K562 (cell line): ENCODE data around the gene KRT35. TPM values are rescaled to one million over a fixed set of nuclear protein-coding genes. Genes with fewer than 3 reads are reported as not detected.

Experiments
- BCOR ChIP-seq: fragments of 450-650 bp; IDR thresholded peaks from 2 replicates; pipeline ENCODE4 v1.6.1; 2016
- MCM2 ChIP-seq: fragments of 450-650 bp; IDR thresholded peaks from 2 replicates; pipeline ENCODE4 v1.6.1; 2017; ENCODE audit warnings: low read depth, mild to moderate bottlenecking
- MYC ChIP-seq, 2 experiments: fragments of 250-450 bp in 1 of 2; sonication (Bioruptor Pico) in 1 of 2; IDR thresholded peaks; 2 replicates each; pipeline versions ENCODE4 v1.5.1 to v1.6.1; 2012 to 2021; ENCODE audit warnings: low read depth in 2 of 2, borderline replicate concordance in 1 of 2, improper control_type of control experiment in 1 of 2, low read length in 1 of 2, mild to moderate bottlenecking in 1 of 2, moderate library complexity in 1 of 2
- NCOR1 ChIP-seq: fragments of 450-650 bp; IDR thresholded peaks from 2 replicates; pipeline ENCODE4 v1.6.1; 2016; ENCODE audit warnings: mild to moderate bottlenecking, moderate library complexity
- NFIC ChIP-seq: fragments of 450-650 bp; IDR thresholded peaks from 2 replicates; pipeline ENCODE4 v1.6.1; 2017; ENCODE audit warnings: mild to moderate bottlenecking, inconsistent platforms
- PYGO2 ChIP-seq: fragments of 450-650 bp; IDR thresholded peaks from 2 replicates; pipeline ENCODE4 v1.6.1; 2016; ENCODE audit warnings: mild to moderate bottlenecking, missing genetic modification characterization, moderate library complexity, missing compliant biosample characterization
- RBM25 ChIP-seq: fragments of 200-400 bp; formaldehyde crosslinking; IDR thresholded peaks from 2 replicates; pipeline ENCODE4 v1.6.1; 2018; ENCODE audit warnings: low read length, low read depth, moderate library complexity; ENCODE audit not compliant: severe bottlenecking
- SMARCA4 ChIP-seq: fragments of 450-650 bp; IDR thresholded peaks from 2 replicates; pipeline ENCODE4 v1.6.1; 2016
- SRSF9 ChIP-seq: fragments of 200-400 bp; formaldehyde crosslinking; IDR thresholded peaks from 2 replicates; pipeline ENCODE4 v1.6.1; 2017; ENCODE audit warnings: low read depth, low read length, borderline replicate concordance
- SUPT5H ChIP-seq: fragments of 450-650 bp; IDR thresholded peaks from 2 replicates; pipeline ENCODE4 v1.6.1; 2016
- TBP ChIP-seq: optimal IDR thresholded peaks from 2 replicates; pipeline ENCODE3; 2011; ENCODE audit warnings: low read depth, low read length, improper control_type of control experiment
- ZZZ3 ChIP-seq: fragments of 450-650 bp; IDR thresholded peaks from 2 replicates; pipeline ENCODE4 v1.6.1; 2016; ENCODE audit warnings: antibody characterized with exemption, mild to moderate bottlenecking, moderate library complexity
- polyA plus RNA-seq, 8 experiments: library from polyadenylated mRNA; depleted of rRNA in 4 of 8; stranded (reverse) in 5 of 8; unstranded in 3 of 8; fragments of >200 nt; fragmentation: Nextera tagmentation in 2 of 8; fragmentation: Illumina TruSeq in 1 of 8; extraction: Ambion mirVana in 2 of 8; extraction: Trizol in 1 of 8; gene quantifications; 2 replicates each; pipeline versions ENCODE4 v1.2.1 to v1.2.3, GENCODE V29; 2011 to 2014; ENCODE audit warnings: inconsistent platforms in 1 of 8, missing spikeins in 1 of 8
- total RNA-seq, 7 experiments: library from RNA; depleted of rRNA in 6 of 7; stranded (reverse); fragments of >200 nt in 6 of 7; fragmentation: Illumina TruSeq in 2 of 7; extraction: Trizol in 2 of 7; gene quantifications; 2 replicates each; pipeline versions ENCODE4 v1.2.1 to v1.2.3, GENCODE V29; 2011 to 2021; ENCODE audit warnings: low replicate concordance in 1 of 7
- TF ChIP-seq, protein P1 (sequence below), 3 experiments: fragments of 200-800 bp in 1 of 3; fragments of 250-450 bp in 1 of 3; fragments of 450-650 bp in 1 of 3; sonication (Bioruptor Pico) in 1 of 3; sonication (Bioruptor generic) in 1 of 3; formaldehyde crosslinking in 1 of 3; IDR thresholded peaks; 2 replicates each; pipeline versions ENCODE4 v1.6.1 to v1.8.0; 2016 to 2022; ENCODE audit warnings: mild to moderate bottlenecking in 2 of 3, missing genetic modification characterization in 2 of 3, missing compliant biosample characterization in 1 of 3, moderate library complexity in 1 of 3
- TF ChIP-seq, protein P2 (sequence below): fragments of 200-800 bp; sonication (Bioruptor generic); IDR thresholded peaks from 2 replicates; pipeline ENCODE4 v1.6.1; 2016; ENCODE audit warnings: missing genetic modification characterization, missing compliant biosample characterization

Gene KRT35
- total and polyA plus RNA-seq, 9 of the 15 experiments (the other 6 are each of a cell fraction or from before 2014, with no cell fraction given): not detected

DNA sequence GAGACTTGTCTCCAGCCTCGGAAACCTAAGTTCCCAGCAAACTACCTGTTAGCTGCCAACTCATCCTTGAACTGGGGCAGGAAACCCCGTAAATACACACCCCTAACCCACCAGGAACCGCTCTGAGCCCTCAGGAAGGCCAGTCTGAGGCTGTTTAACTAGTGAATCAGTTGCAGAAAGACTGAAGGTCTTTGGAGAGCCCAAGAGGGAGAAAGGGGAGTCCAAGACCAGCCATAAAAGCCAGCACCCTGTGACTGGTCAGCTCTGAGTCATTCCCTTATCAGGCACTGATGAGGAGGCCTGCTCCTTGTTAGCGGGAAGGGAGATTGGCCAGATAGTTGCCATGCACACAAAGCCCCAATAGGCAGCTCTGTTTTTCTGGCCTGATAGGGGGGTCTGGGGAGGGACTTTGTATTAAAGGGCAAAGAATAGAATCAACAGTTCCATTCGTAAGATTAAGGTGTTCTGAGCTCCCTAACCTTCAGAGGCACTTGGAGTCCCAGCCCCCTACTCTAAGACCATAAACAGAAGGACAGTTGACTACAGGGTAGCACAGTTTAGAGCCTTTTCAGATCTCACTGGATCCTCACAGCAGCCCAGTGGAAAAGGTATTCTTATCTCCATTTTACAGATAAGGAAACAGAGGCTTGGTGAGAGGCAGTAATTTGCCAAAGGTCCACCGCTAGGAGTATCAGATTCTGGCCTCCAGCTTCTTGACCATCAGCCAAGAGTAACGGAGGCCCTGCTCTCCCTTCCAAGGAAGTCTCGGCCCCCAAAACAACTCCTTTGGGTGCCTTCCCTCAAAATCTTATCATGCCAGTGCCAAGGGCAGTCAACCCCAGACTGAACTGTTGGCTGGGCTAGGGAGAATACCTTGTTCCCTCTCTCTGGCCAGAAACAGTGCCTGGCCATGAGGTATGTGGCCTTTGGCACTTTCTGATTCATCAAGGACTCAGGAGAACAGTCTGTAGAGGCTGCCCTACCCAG is 49.4 kb upstream of the KRT35 start (continued):
- TF ChIP-seq, protein P1, sequence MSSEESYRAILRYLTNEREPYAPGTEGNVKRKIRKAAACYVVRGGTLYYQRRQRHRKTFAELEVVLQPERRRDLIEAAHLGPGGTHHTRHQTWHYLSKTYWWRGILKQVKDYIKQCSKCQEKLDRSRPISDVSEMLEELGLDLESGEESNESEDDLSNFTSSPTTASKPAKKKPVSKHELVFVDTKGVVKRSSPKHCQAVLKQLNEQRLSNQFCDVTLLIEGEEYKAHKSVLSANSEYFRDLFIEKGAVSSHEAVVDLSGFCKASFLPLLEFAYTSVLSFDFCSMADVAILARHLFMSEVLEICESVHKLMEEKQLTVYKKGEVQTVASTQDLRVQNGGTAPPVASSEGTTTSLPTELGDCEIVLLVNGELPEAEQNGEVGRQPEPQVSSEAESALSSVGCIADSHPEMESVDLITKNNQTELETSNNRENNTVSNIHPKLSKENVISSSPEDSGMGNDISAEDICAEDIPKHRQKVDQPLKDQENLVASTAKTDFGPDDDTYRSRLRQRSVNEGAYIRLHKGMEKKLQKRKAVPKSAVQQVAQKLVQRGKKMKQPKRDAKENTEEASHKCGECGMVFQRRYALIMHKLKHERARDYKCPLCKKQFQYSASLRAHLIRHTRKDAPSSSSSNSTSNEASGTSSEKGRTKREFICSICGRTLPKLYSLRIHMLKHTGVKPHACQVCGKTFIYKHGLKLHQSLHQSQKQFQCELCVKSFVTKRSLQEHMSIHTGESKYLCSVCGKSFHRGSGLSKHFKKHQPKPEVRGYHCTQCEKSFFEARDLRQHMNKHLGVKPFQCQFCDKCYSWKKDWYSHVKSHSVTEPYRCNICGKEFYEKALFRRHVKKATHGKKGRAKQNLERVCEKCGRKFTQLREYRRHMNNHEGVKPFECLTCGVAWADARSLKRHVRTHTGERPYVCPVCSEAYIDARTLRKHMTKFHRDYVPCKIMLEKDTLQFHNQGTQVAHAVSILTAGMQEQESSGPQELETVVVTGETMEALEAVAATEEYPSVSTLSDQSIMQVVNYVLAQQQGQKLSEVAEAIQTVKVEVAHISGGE (CRISPR knock-in tag; IDR thresholded peaks at IDR 0.05): no peak
- TF ChIP-seq SMARCA4: peak; percentile 99
- TF ChIP-seq, protein P2, sequence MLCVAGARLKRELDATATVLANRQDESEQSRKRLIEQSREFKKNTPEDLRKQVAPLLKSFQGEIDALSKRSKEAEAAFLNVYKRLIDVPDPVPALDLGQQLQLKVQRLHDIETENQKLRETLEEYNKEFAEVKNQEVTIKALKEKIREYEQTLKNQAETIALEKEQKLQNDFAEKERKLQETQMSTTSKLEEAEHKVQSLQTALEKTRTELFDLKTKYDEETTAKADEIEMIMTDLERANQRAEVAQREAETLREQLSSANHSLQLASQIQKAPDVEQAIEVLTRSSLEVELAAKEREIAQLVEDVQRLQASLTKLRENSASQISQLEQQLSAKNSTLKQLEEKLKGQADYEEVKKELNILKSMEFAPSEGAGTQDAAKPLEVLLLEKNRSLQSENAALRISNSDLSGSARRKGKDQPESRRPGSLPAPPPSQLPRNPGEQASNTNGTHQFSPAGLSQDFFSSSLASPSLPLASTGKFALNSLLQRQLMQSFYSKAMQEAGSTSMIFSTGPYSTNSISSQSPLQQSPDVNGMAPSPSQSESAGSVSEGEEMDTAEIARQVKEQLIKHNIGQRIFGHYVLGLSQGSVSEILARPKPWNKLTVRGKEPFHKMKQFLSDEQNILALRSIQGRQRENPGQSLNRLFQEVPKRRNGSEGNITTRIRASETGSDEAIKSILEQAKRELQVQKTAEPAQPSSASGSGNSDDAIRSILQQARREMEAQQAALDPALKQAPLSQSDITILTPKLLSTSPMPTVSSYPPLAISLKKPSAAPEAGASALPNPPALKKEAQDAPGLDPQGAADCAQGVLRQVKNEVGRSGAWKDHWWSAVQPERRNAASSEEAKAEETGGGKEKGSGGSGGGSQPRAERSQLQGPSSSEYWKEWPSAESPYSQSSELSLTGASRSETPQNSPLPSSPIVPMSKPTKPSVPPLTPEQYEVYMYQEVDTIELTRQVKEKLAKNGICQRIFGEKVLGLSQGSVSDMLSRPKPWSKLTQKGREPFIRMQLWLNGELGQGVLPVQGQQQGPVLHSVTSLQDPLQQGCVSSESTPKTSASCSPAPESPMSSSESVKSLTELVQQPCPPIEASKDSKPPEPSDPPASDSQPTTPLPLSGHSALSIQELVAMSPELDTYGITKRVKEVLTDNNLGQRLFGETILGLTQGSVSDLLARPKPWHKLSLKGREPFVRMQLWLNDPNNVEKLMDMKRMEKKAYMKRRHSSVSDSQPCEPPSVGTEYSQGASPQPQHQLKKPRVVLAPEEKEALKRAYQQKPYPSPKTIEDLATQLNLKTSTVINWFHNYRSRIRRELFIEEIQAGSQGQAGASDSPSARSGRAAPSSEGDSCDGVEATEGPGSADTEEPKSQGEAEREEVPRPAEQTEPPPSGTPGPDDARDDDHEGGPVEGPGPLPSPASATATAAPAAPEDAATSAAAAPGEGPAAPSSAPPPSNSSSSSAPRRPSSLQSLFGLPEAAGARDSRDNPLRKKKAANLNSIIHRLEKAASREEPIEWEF: no peak
- peak; percentile 66 for TF ChIP-seq NCOR1
- peak; percentile 72 for TF ChIP-seq RBM25
- peak; percentile 43; the same call in 1 of the 2 replicates for TF ChIP-seq MYC (IDR thresholded peaks at IDR 0.05; ENCODE audit: low read depth, low read length)
- no peak for TF ChIP-seq MYC (CRISPR knock-in tag; IDR thresholded peaks at IDR 0.05; ENCODE audit: borderline replicate concordance, low read depth)
- no peak for TF ChIP-seq SRSF9
- peak; percentile 68 for TF ChIP-seq TBP
- no peak for TF ChIP-seq SUPT5H
- TF ChIP-seq MCM2: no peak
- peak; percentile 57 for TF ChIP-seq NFIC
- no peak for TF ChIP-seq PYGO2
- no peak for TF ChIP-seq ZZZ3
- peak; percentile 82; the same call in 1 of the 2 replicates for TF ChIP-seq BCOR
